HEK293 (cell line): ENCODE results near the gene CHRNE.

Experiments
- CTCF ChIA-PET: fragments of 350-600 bp; formaldehyde crosslinking; extraction: SDS; loops from one replicate; lab custom pipeline; 2021; ENCODE audit warnings: antibody characterized with exemption; lab: Yijun Ruan, JAX
- POLR2A ChIA-PET: fragments of 300-600 bp; formaldehyde crosslinking; extraction: SDS; loops from one replicate; lab custom pipeline; 2020; ENCODE audit warnings: antibody characterized with exemption, inconsistent platforms; lab: Yijun Ruan, JAX
- H3K27ac ChIP-seq: fragments of 200-500 bp; sonication (Bioruptor generic); 2 replicates; pipeline ENCODE4 v1.5.1; 2014; ENCODE audit warnings: low read depth, low read length, control low read depth, inconsistent platforms; ENCODE audit errors: extremely low read depth
- H3K36me3 ChIP-seq, 2 experiments: fragments of 200-500 bp in 1 of 2; sonication (Bioruptor generic) in 1 of 2; 1 replicate in 1 of 2; 2 replicates in 1 of 2; pipeline ENCODE4 v1.5.1; 2014 to 2017; ENCODE audit warnings: inconsistent platforms in 2 of 2, low read length in 2 of 2; ENCODE audit not compliant: control insufficient read depth in 2 of 2, insufficient read depth in 1 of 2
- H3K4me1 ChIP-seq: fragments of 200-500 bp; sonication (Bioruptor generic); 2 replicates; pipeline ENCODE4 v1.5.1; 2014; ENCODE audit warnings: mild to moderate bottlenecking, low read length, inconsistent platforms; ENCODE audit not compliant: control insufficient read depth, insufficient read depth
- H3K4me3 ChIP-seq: 2 replicates; pipeline ENCODE4 v1.5.1; 2011; ENCODE audit warnings: low read depth, mild to moderate bottlenecking, control low read depth, low read length, moderate library complexity
- H3K9me3 ChIP-seq: fragments of 200-500 bp; sonication (Bioruptor generic); 2 replicates; pipeline ENCODE4 v1.5.1; 2014; ENCODE audit warnings: low read depth, low read length, inconsistent platforms; ENCODE audit not compliant: control insufficient read depth, insufficient read depth
- HOXA7 ChIP-seq: sonication (generic); formaldehyde crosslinking; IDR thresholded peaks from 2 replicates; pipeline ENCODE4 v1.8.1; 2022; ENCODE audit warnings: missing genetic modification reagents, borderline replicate concordance
- HOXC10 ChIP-seq: sonication (generic); formaldehyde crosslinking; IDR thresholded peaks from 2 replicates; pipeline ENCODE4 v1.8.1; 2023; ENCODE audit warnings: mild to moderate bottlenecking, missing genetic modification reagents
- ZBTB21 ChIP-seq: fragments of 450-650 bp; formaldehyde crosslinking; IDR thresholded peaks from 2 replicates; pipeline ENCODE4 v1.5.1; 2017; ENCODE audit warnings: missing biosample characterization, missing genetic modification characterization
- ZIC2 ChIP-seq: fragments of 450-650 bp; formaldehyde crosslinking; IDR thresholded peaks from 2 replicates; pipeline ENCODE4 v1.5.1; 2016; ENCODE audit warnings: missing biosample characterization, missing genetic modification characterization
- ZNF112 ChIP-seq: fragments of 450-650 bp; formaldehyde crosslinking; IDR thresholded peaks from 2 replicates; pipeline ENCODE4 v1.5.0; 2017; ENCODE audit warnings: missing biosample characterization, missing genetic modification characterization
- ZNF184 ChIP-seq: fragments of 450-650 bp; IDR thresholded peaks from 2 replicates; pipeline ENCODE4 v1.5.1; 2018; ENCODE audit warnings: missing biosample characterization, mild to moderate bottlenecking, missing genetic modification characterization
- ZNF19 ChIP-seq: fragments of 450-650 bp; formaldehyde crosslinking; IDR thresholded peaks from 2 replicates; pipeline ENCODE4; 2016; ENCODE audit warnings: missing biosample characterization, missing genetic modification characterization, low read depth
- ZNF37A ChIP-seq: fragments of 450-650 bp; IDR thresholded peaks from 2 replicates; pipeline ENCODE4 v1.5.1; 2018; ENCODE audit warnings: missing biosample characterization, missing genetic modification characterization
- ZNF433 ChIP-seq: fragments of 450-650 bp; formaldehyde crosslinking; IDR thresholded peaks from 2 replicates; pipeline ENCODE4 v1.5.1; 2016; ENCODE audit warnings: missing biosample characterization, missing genetic modification characterization, low read depth
- ZNF521 ChIP-seq: fragments of 450-650 bp; formaldehyde crosslinking; IDR thresholded peaks from 2 replicates; pipeline ENCODE4 v1.5.1; 2017; ENCODE audit warnings: missing biosample characterization, mild to moderate bottlenecking, missing genetic modification characterization
- ZNF658 ChIP-seq: fragments of 450-650 bp; formaldehyde crosslinking; IDR thresholded peaks from 2 replicates; pipeline ENCODE4; 2016; ENCODE audit warnings: missing biosample characterization, missing genetic modification characterization
- TF ChIP-seq, protein P1 (sequence below): fragments of 450-650 bp; formaldehyde crosslinking; IDR thresholded peaks from 2 replicates; pipeline ENCODE4 v1.5.1; 2016; ENCODE audit warnings: missing biosample characterization, missing genetic modification characterization
- TF ChIP-seq, protein P2 (sequence below): fragments of 450-650 bp; formaldehyde crosslinking; IDR thresholded peaks from 2 replicates; pipeline ENCODE4 v1.5.1; 2016; ENCODE audit warnings: missing biosample characterization, missing genetic modification characterization
- TF ChIP-seq, protein P3 (sequence below): fragments of 450-650 bp; formaldehyde crosslinking; IDR thresholded peaks from 2 replicates; pipeline ENCODE4 v1.5.1; 2017; ENCODE audit warnings: missing biosample characterization, missing genetic modification characterization
- TF ChIP-seq, protein P4 (sequence below): fragments of 450-650 bp; formaldehyde crosslinking; IDR thresholded peaks from 2 replicates; pipeline ENCODE4 v1.5.1; 2016; ENCODE audit warnings: missing biosample characterization, missing genetic modification characterization, borderline replicate concordance

CHRNE gene

DNA sequence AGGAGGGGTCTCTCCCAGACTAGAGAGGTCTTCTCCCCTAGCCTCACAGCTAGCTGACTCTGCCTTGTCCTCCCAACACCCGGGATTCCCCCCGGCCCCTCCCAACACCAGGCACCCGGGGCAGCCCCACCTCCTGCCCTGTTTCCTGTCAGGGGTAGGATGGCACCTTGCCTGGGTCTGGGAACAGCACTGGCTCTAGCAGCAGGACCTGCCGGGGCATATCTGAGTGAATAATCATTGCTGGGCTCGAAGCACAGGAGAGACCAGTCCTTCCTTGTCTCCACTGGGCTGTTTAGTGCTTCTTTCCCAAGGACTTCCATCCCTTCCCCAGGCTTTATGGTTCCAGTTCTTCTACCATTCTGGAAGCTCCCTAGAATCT, 44.0 kb downstream of the CHRNE start:
- TF ChIP-seq ZNF112 (no peak), ZNF19 (no peak), ZNF433 (tag by site-specific recombination) (no peak), ZIC2 (tag by site-specific recombination) (0 out of 2 replicates have a peak, but pooled peaks have one; percentile 19), HOXA7 (CRISPR knock-in tag) (no peak), ZNF184 (no peak), ZNF521 (no peak), ZNF37A (tag by site-specific recombination) (no peak), ZNF658 (tag by site-specific recombination) (no peak), ZBTB21 (tag by site-specific recombination) (no peak), HOXC10 (CRISPR knock-in tag) (no peak)
- TF ChIP-seq, protein P1, sequence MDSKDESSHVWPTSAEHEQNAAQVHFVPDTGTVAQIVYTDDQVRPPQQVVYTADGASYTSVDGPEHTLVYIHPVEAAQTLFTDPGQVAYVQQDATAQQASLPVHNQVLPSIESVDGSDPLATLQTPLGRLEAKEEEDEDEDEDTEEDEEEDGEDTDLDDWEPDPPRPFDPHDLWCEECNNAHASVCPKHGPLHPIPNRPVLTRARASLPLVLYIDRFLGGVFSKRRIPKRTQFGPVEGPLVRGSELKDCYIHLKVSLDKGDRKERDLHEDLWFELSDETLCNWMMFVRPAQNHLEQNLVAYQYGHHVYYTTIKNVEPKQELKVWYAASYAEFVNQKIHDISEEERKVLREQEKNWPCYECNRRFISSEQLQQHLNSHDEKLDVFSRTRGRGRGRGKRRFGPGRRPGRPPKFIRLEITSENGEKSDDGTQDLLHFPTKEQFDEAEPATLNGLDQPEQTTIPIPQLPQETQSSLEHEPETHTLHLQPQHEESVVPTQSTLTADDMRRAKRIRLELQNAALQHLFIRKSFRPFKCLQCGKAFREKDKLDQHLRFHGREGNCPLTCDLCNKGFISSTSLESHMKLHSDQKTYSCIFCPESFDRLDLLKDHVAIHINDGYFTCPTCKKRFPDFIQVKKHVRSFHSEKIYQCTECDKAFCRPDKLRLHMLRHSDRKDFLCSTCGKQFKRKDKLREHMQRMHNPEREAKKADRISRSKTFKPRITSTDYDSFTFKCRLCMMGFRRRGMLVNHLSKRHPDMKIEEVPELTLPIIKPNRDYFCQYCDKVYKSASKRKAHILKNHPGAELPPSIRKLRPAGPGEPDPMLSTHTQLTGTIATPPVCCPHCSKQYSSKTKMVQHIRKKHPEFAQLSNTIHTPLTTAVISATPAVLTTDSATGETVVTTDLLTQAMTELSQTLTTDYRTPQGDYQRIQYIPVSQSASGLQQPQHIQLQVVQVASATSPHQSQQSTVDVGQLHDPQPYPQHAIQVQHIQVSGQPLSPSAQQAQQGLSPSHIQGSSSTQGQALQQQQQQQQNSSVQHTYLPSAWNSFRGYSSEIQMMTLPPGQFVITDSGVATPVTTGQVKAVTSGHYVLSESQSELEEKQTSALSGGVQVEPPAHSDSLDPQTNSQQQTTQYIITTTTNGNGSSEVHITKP (tag by site-specific recombination) = peak; percentile 37
- TF ChIP-seq, protein P2, sequence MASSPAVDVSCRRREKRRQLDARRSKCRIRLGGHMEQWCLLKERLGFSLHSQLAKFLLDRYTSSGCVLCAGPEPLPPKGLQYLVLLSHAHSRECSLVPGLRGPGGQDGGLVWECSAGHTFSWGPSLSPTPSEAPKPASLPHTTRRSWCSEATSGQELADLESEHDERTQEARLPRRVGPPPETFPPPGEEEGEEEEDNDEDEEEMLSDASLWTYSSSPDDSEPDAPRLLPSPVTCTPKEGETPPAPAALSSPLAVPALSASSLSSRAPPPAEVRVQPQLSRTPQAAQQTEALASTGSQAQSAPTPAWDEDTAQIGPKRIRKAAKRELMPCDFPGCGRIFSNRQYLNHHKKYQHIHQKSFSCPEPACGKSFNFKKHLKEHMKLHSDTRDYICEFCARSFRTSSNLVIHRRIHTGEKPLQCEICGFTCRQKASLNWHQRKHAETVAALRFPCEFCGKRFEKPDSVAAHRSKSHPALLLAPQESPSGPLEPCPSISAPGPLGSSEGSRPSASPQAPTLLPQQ (tag by site-specific recombination) = no peak
- TF ChIP-seq, protein P3, sequence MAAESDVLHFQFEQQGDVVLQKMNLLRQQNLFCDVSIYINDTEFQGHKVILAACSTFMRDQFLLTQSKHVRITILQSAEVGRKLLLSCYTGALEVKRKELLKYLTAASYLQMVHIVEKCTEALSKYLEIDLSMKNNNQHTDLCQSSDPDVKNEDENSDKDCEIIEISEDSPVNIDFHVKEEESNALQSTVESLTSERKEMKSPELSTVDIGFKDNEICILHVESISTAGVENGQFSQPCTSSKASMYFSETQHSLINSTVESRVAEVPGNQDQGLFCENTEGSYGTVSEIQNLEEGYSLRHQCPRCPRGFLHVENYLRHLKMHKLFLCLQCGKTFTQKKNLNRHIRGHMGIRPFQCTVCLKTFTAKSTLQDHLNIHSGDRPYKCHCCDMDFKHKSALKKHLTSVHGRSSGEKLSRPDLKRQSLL (tag by site-specific recombination) = no peak
- TF ChIP-seq, protein P4, sequence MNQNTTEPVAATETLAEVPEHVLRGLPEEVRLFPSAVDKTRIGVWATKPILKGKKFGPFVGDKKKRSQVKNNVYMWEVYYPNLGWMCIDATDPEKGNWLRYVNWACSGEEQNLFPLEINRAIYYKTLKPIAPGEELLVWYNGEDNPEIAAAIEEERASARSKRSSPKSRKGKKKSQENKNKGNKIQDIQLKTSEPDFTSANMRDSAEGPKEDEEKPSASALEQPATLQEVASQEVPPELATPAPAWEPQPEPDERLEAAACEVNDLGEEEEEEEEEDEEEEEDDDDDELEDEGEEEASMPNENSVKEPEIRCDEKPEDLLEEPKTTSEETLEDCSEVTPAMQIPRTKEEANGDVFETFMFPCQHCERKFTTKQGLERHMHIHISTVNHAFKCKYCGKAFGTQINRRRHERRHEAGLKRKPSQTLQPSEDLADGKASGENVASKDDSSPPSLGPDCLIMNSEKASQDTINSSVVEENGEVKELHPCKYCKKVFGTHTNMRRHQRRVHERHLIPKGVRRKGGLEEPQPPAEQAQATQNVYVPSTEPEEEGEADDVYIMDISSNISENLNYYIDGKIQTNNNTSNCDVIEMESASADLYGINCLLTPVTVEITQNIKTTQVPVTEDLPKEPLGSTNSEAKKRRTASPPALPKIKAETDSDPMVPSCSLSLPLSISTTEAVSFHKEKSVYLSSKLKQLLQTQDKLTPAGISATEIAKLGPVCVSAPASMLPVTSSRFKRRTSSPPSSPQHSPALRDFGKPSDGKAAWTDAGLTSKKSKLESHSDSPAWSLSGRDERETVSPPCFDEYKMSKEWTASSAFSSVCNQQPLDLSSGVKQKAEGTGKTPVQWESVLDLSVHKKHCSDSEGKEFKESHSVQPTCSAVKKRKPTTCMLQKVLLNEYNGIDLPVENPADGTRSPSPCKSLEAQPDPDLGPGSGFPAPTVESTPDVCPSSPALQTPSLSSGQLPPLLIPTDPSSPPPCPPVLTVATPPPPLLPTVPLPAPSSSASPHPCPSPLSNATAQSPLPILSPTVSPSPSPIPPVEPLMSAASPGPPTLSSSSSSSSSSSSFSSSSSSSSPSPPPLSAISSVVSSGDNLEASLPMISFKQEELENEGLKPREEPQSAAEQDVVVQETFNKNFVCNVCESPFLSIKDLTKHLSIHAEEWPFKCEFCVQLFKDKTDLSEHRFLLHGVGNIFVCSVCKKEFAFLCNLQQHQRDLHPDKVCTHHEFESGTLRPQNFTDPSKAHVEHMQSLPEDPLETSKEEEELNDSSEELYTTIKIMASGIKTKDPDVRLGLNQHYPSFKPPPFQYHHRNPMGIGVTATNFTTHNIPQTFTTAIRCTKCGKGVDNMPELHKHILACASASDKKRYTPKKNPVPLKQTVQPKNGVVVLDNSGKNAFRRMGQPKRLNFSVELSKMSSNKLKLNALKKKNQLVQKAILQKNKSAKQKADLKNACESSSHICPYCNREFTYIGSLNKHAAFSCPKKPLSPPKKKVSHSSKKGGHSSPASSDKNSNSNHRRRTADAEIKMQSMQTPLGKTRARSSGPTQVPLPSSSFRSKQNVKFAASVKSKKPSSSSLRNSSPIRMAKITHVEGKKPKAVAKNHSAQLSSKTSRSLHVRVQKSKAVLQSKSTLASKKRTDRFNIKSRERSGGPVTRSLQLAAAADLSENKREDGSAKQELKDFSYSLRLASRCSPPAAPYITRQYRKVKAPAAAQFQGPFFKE (tag by site-specific recombination) = no peak
- no peak overlapping the region for H3K27ac ChIP-seq
- ChIA-PET CTCF (interaction anchor here (0.6 to 1.5 kb wide), 3 partner anchors 23 to 70 kb away, joined by 3 to 4 read pairs (median 3); partner anchors contain the start of gene GLTPD2), POLR2A (no interaction called here)
- no peak overlapping the region for H3K4me3 ChIP-seq
- H3K36me3 ChIP-seq = peaks cover 0 to 21% of the 10 kb centered on the region in 2 experiments; a peak in 2 of 3 replicates
- no peaks in the 10 kb centered on the region for H3K9me3 ChIP-seq
- no peaks in the 10 kb centered on the region; the same call in 1 of the 2 replicates for H3K4me1 ChIP-seq
